T-helper 17 cell (primary cell): Measurements from ENCODE around the gene CACNA1C. TPM values are rescaled to one million over a fixed set of nuclear protein-coding genes. Genes with fewer than 3 reads are reported as not detected.

Experiments used
- ATAC-seq: fragments of 150-1000 bp; cut with Tn5 transposase; 2 replicates; pipeline ENCODE4 v1.10.0; 2021; ENCODE audit warnings: mild to moderate bottlenecking, moderate library complexity
- DNase-seq, 3 donors: peaks; one replicate each; pipeline versions ENCODE4 v3.0.0 to v3.0.0-alpha.2; 2020 to 2021
- H3K9me3 ChIP-seq: one replicate; pipeline ENCODE4 v1.7.0; 2013; ENCODE audit warnings: low read length, mild to moderate bottlenecking; ENCODE audit not compliant: control insufficient read depth, poor library complexity, severe bottlenecking
- H3K27ac Mint-ChIP-seq: one replicate; pipeline ENCODE4 v1.8.0; 2022; ENCODE audit warnings: mild to moderate bottlenecking, moderate library complexity, mixed read lengths
- H3K27me3 Mint-ChIP-seq: one replicate; pipeline ENCODE4 v1.8.0; 2022; ENCODE audit warnings: mixed read lengths
- H3K36me3 Mint-ChIP-seq: one replicate; pipeline ENCODE4 v1.8.0; 2022; ENCODE audit warnings: low read depth, mixed read lengths
- H3K4me1 Mint-ChIP-seq: one replicate; pipeline ENCODE4 v1.8.0; 2022; ENCODE audit warnings: mild to moderate bottlenecking, mixed read lengths
- H3K4me3 Mint-ChIP-seq: one replicate; pipeline ENCODE4 v1.8.0; 2022; ENCODE audit warnings: mild to moderate bottlenecking, moderate library complexity, mixed read lengths
- total RNA-seq, 4 donors: library from RNA in 2 of 4; stranded (reverse) in 2 of 4; gene quantifications; one replicate each; pipeline ENCODE4 v1.2.3 and lab custom pipeline; 2022 to 2026

The CACNA1C gene
- total RNA-seq, 2 donors from 2014 or later, result 0.02 to 0.18 TPM

DNA sequence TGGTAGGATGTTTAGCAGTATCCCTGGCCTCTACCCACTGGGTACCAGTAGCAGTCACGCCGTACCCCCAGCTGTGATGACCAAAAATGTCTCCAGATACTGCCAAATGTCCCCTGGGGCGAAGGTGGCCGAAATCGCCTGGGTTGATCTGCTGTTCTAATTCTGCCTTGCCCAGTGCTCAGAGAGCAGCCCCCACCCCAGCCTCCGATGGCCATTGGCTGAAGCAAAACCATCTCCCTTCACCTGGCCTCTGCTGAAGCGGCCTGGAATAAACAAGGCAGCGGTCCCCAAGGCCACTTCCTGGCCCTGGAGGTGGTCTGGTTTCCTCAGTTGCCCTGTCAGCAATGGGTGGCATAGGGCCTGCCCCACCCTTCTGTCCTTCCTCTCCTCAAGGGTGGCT, 298.4 kb downstream of the CACNA1C start:
- Mint-ChIP-seq H3K27me3 (peaks cover 63% of the 10 kb centered on the region), H3K27ac (no peak overlapping the region), H3K4me3 (no peak overlapping the region), H3K36me3 (peaks cover under 1% of the 10 kb centered on the region), H3K4me1 (peaks cover 4% of the 10 kb centered on the region)
- H3K9me3 ChIP-seq, result no peaks in the 10 kb centered on the region
- ATAC-seq, result no peak
- no peak for DNase-seq

DNA sequence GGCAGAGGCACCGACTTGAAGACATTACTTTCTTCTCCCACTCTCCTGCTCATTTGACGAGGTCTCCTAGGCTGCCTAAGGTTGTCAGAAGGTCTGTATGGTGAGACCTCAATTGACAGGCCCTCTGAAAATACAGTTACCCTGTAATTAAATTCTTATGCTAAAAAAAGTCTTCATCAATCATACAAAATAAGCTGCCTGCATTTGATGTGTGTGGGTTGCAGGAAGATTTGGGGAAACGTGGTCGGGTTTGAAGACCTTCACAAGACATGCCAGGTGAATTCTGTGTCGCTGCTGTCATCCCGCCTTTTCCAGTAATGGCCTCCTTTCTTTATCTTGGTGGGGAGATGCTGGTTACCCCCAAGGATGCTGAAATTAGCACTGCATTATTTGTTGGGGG, 299.4 kb downstream of the CACNA1C start:
- peaks cover 6% of the 10 kb centered on the region for H3K4me1 Mint-ChIP-seq
- H3K4me3 Mint-ChIP-seq, result no peak overlapping the region
- no peak for ATAC-seq
- no peaks in the 10 kb centered on the region for H3K36me3 Mint-ChIP-seq
- H3K27ac Mint-ChIP-seq, result no peak overlapping the region
- H3K27me3 Mint-ChIP-seq, result peaks cover 58% of the 10 kb centered on the region
- H3K9me3 ChIP-seq, result no peaks in the 10 kb centered on the region
- DNase-seq, result no peak

DNA sequence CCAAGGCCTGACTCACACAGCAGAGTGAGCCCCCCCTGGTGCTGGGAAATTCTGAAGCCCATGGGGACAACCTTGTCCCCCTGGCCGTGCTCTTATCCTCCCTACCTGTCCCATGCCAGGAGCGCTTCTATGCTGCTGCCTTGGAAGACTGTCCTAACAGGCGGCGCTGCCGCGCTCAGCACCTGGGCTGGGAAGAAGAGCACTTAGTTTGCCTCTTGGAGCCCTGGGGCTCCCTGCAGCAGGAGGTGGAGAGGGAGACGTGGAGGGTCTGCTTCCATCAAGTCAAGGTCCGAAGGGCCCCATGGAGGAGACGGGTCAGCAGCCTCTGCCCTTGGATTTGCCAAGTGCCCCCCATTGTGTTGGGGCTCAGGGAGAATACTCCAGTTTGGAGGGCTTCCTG, 300.5 kb downstream of the CACNA1C start:
- ATAC-seq (no peak), DNase-seq (no peak)
- Mint-ChIP-seq H3K27me3 (peaks cover 58% of the 10 kb centered on the region), H3K27ac (no peak overlapping the region), H3K4me3 (no peak overlapping the region), H3K4me1 (peaks cover 11% of the 10 kb centered on the region), H3K36me3 (no peaks in the 10 kb centered on the region)
- H3K9me3 ChIP-seq, result no peaks in the 10 kb centered on the region

DNA sequence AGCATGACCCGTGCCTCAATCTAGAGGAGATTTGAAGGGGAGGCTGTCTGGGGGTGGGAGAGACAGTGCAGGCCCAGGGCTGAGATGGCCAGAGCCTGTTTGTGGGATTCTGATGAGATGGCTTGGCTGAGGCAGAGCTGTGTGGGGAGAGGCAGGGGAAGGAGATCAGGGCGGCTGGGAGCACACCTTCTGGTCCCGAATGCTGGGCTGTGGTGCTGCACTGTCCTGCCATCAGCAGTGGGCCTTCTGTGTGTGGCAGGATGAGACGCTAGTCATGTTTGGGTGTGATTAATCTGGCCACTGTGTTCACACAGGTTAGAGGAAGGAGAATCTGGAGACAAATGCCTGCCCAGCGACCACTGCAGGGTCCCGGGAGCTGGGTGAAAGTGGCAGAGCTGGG, 300.9 kb downstream of the CACNA1C start:
- DNase-seq (no peak), ATAC-seq (no peak)
- H3K27me3 Mint-ChIP-seq, result peaks cover 54% of the 10 kb centered on the region
- H3K36me3 Mint-ChIP-seq, result no peaks in the 10 kb centered on the region
- H3K9me3 ChIP-seq, result no peaks in the 10 kb centered on the region
- peaks cover 15% of the 10 kb centered on the region for H3K4me1 Mint-ChIP-seq
- no peak overlapping the region for H3K27ac Mint-ChIP-seq
- no peak overlapping the region for H3K4me3 Mint-ChIP-seq

DNA sequence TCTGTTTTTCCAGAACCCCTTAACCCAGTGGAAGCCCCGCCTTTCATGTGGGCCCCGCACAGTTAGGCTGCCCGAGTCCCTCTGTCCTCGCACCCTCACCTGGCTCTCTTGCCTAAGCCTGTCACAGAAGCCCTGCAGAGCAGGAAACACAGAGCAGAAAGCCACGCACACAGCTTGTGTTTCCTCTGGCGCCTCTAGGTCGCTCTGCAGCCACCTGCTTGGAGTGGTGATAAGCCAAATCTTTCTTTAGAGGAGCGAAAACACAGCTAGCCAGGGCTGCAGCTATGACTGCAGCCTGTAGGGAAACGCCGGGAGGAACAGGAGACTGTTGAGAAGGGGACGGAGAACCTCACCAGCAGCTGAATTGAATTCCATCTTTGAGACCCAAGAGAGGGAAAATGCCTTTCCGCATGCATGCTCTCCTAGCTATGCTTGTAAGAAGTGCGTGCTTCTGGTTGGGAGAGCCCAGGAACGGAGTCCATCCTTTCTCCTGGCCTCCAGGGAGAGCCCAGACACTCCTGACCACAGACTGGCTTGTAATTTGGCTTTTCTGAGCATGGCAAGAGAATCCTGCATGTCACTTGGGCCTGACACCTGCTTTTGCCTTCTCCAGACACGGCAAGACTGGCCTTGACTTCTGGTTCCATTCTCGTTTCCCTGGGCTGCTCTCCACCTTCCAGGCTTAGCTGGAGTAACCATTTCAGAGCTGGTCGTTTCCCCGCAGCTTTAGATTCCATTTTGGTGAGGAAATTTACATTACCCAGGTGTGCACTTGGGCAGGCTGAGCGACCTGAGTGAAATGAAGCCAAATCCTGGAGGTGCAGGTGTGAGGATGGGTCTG, 301.6 kb downstream of the CACNA1C start:
- H3K27ac Mint-ChIP-seq, result no peak overlapping the region
- H3K4me1 Mint-ChIP-seq, result peaks cover 19% of the 10 kb centered on the region
- peaks cover 54% of the 10 kb centered on the region for H3K27me3 Mint-ChIP-seq
- DNase-seq, result no peak
- no peaks in the 10 kb centered on the region for H3K9me3 ChIP-seq
- ATAC-seq, result no peak
- H3K36me3 Mint-ChIP-seq, result no peaks in the 10 kb centered on the region
- H3K4me3 Mint-ChIP-seq, result no peak overlapping the region

DNA sequence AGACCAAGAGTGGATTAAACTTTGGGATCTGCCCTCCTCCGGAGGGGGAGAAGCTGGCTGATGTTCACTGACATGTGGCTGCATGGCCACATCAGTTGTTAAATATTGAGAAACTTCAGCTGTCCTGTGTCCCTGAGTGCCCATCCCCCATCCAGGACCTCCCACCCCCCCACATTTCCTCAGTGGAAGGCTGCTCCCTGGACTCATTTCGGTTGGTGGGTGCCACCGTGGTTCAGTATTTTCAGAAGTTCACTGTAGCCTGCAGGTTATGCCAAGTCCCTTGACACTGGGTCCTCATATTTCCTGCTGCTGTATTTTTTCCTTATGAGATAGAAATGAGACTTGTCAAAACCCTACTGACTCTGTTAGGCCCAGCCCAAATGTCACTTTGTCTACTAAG, 302.4 kb downstream of the CACNA1C start:
- peaks cover under 1% of the 10 kb centered on the region for H3K36me3 Mint-ChIP-seq
- H3K4me1 Mint-ChIP-seq, result peaks cover 22% of the 10 kb centered on the region
- DNase-seq (no peak), ATAC-seq (no peak)
- H3K9me3 ChIP-seq, result no peaks in the 10 kb centered on the region
- no peak overlapping the region for H3K27ac Mint-ChIP-seq
- peaks cover 51% of the 10 kb centered on the region for H3K27me3 Mint-ChIP-seq
- no peak overlapping the region for H3K4me3 Mint-ChIP-seq

DNA sequence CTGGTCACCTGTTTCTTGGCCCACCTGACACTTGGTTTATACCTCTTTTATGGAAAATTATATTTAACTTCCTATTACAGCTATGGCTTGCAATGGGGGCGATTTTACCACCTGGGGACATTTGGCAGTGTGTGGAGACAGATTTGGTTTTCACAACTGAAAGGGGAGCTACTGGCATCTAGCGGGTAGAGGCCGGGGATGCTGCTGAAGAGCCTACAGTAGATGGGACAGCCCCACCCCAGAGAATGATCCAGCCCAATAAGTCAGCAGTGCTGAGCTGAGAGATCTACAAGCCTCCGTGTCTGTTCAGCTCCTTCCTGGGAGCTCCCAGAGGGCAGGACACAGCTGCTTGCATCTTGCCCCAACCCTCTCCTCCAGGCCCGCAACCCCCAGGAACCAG, 302.8 kb downstream of the CACNA1C start:
- peaks cover 2% of the 10 kb centered on the region for H3K36me3 Mint-ChIP-seq
- ATAC-seq, result no peak
- no peak for DNase-seq
- H3K27ac Mint-ChIP-seq, result no peak overlapping the region
- H3K27me3 Mint-ChIP-seq, result peaks cover 51% of the 10 kb centered on the region
- H3K4me3 Mint-ChIP-seq, result no peak overlapping the region
- H3K9me3 ChIP-seq, result no peaks in the 10 kb centered on the region
- H3K4me1 Mint-ChIP-seq, result peaks cover 22% of the 10 kb centered on the region

DNA sequence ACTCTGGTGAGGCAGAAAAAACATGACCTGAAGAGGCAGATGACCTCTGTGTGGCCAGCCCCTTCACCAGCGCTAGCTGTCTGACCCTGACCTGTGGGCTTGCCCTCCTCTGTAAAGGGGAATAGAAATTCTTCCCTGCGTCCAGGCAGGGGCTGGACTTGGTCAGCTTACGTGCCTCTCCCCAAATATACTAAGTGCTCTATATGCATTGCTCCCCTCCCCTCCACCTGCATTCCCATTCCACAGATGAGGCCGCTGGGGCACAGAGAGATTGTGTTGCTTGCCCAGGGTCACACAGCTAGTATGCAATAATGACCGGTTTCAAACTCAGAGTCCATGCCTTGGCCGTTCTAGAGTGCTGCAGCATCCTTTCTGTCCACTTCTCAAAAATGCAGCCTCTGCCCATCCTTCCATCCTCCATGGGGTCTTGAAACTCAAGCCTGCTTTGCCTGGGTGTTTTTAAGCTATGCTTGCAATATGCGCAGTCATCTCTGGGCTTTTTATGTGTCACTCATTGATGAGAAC, 303.9 kb downstream of the CACNA1C start:
- Mint-ChIP-seq H3K27ac (no peak overlapping the region), H3K4me1 (peaks cover 22% of the 10 kb centered on the region), H3K4me3 (no peak overlapping the region), H3K36me3 (peaks cover 2% of the 10 kb centered on the region), H3K27me3 (peaks cover 53% of the 10 kb centered on the region)
- no peak for ATAC-seq
- no peaks in the 10 kb centered on the region for H3K9me3 ChIP-seq
- no peak for DNase-seq

DNA sequence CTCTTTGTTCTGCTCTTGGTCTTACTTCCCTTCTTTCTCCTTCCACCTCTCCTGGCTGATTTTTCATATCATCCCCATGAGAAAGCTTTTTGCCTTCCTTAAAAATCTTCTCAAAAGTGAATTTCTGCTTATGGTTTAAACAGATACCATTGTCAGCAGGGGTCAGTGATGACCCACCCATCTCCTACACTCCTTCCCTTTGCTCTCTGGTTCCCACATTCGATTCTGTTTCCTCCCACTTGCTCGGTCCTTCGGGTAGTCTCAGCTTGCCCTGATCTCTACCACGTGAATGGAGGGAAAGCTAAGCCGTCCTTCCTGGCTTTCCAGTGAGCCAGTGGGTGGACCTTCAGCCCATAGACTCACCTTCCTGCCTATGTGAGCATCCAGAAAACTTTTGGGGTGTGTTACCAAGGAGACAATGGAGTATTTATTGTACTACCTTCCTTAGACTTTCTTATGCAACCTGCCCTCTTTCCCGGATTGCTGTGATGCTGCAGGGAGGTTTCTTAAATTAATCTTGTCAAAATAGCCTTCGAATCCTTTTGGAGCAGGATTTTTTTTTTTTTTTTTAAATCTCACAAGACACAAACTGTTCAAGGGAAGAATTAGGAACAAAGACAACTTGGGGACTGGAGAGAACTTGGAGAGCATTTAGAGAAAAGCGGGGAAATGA, 306.3 kb downstream of the CACNA1C start:
- no peak overlapping the region for H3K4me3 Mint-ChIP-seq
- H3K36me3 Mint-ChIP-seq, result peaks cover 2% of the 10 kb centered on the region
- peaks cover 47% of the 10 kb centered on the region for H3K27me3 Mint-ChIP-seq
- ATAC-seq (no peak), DNase-seq (no peak)
- H3K27ac Mint-ChIP-seq, result peak overlapping the region; percentile 35
- no peaks in the 10 kb centered on the region for H3K9me3 ChIP-seq
- peaks cover 25% of the 10 kb centered on the region for H3K4me1 Mint-ChIP-seq

DNA sequence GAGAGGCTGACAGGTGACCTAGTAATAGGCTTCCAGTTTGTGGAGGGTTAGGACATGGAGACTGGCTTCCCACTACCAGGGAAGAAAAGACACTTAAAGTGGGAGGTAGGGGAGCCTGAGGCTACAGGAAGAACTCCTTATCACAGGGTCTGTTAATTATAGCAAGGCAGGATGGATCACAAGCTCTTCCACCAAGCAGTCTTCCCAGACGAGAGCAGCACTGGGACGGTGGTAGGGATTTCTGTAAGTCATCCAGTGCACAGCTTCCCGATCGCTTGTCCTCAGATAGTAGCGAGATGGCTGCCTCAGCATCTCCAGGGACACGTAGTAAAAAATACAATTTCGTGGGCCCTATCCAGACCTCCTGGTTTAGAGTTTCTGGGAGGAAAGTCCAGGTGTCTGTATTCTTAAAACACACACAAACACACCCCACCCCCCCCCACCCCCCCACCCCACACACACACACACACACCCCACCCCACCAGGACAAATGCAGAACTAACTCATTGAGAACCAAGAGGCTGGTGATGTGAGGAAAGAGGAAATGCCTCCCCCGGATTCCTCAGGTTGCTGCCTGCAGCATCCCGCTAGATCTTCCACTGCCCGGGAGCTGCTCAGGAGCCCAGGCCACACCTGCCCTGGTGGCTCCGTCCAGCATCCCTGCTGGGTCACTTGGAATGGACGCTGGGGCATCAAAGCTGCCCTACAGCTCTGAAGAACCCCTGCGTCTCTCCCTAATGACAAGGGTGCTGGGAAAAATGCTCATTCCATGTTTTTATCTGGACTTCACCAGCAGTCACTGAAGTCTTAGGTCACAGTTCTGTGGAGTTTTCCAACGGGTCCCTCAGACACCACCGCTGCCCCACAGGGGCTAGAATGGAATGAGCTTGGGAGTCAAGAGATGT, 307.2 kb downstream of the CACNA1C start:
- peaks cover 2% of the 10 kb centered on the region for H3K36me3 Mint-ChIP-seq
- peaks cover 51% of the 10 kb centered on the region for H3K27me3 Mint-ChIP-seq
- H3K27ac Mint-ChIP-seq, result peak overlapping the region; percentile 35
- no peak overlapping the region for H3K4me3 Mint-ChIP-seq
- H3K4me1 Mint-ChIP-seq, result peaks cover 25% of the 10 kb centered on the region
- ATAC-seq (no peak), DNase-seq (no peak)
- H3K9me3 ChIP-seq, result no peaks in the 10 kb centered on the region

DNA sequence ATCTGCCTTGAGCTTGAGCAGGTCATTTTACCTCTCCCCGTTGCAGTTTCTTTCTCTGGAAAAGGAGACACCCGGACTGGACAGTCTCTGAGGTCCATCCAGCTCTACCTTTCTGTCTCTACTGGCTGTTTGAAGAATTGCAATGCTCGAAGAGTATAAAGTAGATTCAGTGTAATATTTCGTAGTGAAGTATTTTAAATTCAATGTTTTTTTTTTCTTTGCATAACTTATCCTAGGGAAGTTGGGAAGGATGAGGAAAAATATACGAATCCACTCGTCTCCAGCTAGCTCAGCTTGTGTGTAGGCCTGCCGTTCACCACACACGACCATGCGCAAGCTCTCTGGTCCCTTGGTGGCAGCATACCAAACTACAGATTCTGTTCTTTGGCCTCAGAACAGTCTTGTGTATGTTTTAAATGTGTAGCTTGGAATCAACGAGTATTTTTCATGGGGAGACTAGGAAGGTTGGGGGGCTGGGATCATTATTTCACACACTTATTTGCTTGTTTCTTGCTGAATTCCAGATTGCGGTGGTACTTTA, 307.9 kb downstream of the CACNA1C start:
- H3K9me3 ChIP-seq, result no peaks in the 10 kb centered on the region
- DNase-seq (no peak), ATAC-seq (no peak)
- H3K4me1 Mint-ChIP-seq, result peaks cover 25% of the 10 kb centered on the region
- peaks cover 57% of the 10 kb centered on the region for H3K27me3 Mint-ChIP-seq
- H3K36me3 Mint-ChIP-seq, result peaks cover 2% of the 10 kb centered on the region
- H3K27ac Mint-ChIP-seq, result no peak overlapping the region
- H3K4me3 Mint-ChIP-seq, result no peak overlapping the region

DNA sequence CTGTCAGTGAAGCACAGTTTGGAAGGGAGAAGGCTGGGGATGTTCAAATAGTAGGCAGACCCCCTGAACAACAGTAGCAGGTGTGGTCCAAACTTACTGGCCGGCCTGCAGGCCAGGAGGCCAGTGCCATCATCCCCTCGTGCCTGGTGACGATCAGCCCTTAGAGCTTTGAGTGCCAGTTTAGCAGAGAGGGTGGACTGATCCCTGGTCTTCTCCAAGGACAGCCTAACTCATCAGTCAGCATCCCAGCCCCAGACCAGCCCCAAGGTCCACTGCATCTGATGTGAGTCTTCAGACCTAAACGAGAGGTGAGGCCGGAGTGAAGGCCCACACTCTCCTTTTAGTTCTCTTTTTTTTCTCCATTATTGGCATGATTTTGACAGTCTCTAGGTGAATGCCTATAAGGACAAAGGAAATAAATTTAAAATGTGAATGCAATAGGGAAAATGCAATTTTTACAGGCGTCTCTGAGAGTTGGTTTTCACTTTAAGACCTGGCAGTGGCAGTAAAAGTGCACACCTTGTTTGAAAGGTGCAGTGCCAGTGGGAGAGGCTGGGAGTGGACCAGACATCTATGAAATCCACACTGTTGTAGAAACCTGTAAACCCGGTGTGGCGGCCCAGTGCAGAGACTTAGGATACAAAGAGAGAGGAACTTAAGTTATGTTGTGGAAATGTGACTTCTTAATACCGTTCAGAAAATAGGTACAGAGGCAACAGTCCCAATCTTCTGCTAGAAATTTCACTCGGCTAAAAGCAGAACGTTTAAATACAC, 311.2 kb downstream of the CACNA1C start:
- Mint-ChIP-seq H3K36me3 (peaks cover 2% of the 10 kb centered on the region), H3K27ac (no peak overlapping the region), H3K27me3 (peaks cover 53% of the 10 kb centered on the region), H3K4me1 (peaks cover 11% of the 10 kb centered on the region), H3K4me3 (no peak overlapping the region)
- ATAC-seq, result no peak
- no peak for DNase-seq
- no peaks in the 10 kb centered on the region for H3K9me3 ChIP-seq
